DMS53 treated with DMSO at 0.1 percent for 48 hours (cell line): ENCODE data around the gene WDR1.

Source experiments
- DNase-seq: peaks from one replicate; lab custom pipeline; 2025; ENCODE audit not compliant: unreplicated experiment; lab: John Stamatoyannopoulos, UW

The WDR1 gene

GRCh38 chr4:10047967-10048366 is 68.6 kb downstream of the WDR1 start:
- no peak for DNase-seq

GRCh38 chr4:10046471-10046870 is 70.1 kb downstream of the WDR1 start:
- no peak for DNase-seq

- no peak for DNase-seq
These were observed 71.1 kb downstream of the WDR1 start for GRCh38 chr4:10045481-10045880.

GRCh38 chr4:10041036-10041435 is 75.6 kb downstream of the WDR1 start:
- no peak for DNase-seq

GRCh38 chr4:10040049-10040892 is 76.3 kb downstream of the WDR1 start:
- no peak for DNase-seq

GRCh38 chr4:10036807-10037342 is 79.7 kb downstream of the WDR1 start:
- DNase-seq = no peak

GRCh38 chr4:10035130-10035529 is 81.5 kb downstream of the WDR1 start:
- no peak for DNase-seq

- DNase-seq = no peak
These were observed 81.9 kb downstream of the WDR1 start for GRCh38 chr4:10034612-10035104.

- no peak for DNase-seq
These were observed 82.5 kb downstream of the WDR1 start for GRCh38 chr4:10034136-10034535.

GRCh38 chr4:10033191-10033881 is 83.3 kb downstream of the WDR1 start:
- no peak for DNase-seq

GRCh38 chr4:10032625-10033024 is 84.0 kb downstream of the WDR1 start:
- DNase-seq = no peak

- DNase-seq = no peak
These were observed 84.7 kb downstream of the WDR1 start for GRCh38 chr4:10031668-10032590.

GRCh38 chr4:10030972-10031667 is 85.5 kb downstream of the WDR1 start:
- no peak for DNase-seq

GRCh38 chr4:10029403-10029802 is 87.2 kb downstream of the WDR1 start:
- DNase-seq = no peak

- DNase-seq = no peak
These were observed 87.7 kb downstream of the WDR1 start for GRCh38 chr4:10028910-10029309.

GRCh38 chr4:10026485-10026884 is 90.1 kb downstream of the WDR1 start:
- DNase-seq = no peak

- DNase-seq = no peak
These were observed 91.3 kb downstream of the WDR1 start for GRCh38 chr4:10025230-10025806.
